ENCODE results near the gene CFTR.
A peak's percentile ranks its signal among the peaks of the same experiment; 100 is the strongest.

Gene CFTR

GRCh38 chr7:117656806-117657205 lies 177.0 kb downstream of the CFTR start:
- DNase-seq: no peak

- DNase-seq: no peak
These were observed 179.7 kb downstream of the CFTR start for GRCh38 chr7:117659531-117660011.

GRCh38 chr7:117661328-117661727 lies 181.5 kb downstream of the CFTR start:
- DNase-seq: no peak

GRCh38 chr7:117664047-117664446 lies 184.2 kb downstream of the CFTR start:
- DNase-seq: no peak

- DNase-seq: no peak
These were observed 185.5 kb downstream of the CFTR start for GRCh38 chr7:117665368-117665767.

GRCh38 chr7:117666031-117666430 lies 186.2 kb downstream of the CFTR start:
- no peak for DNase-seq

GRCh38 chr7:117666689-117667088 lies 186.9 kb downstream of the CFTR start:
- no peak for DNase-seq

- no peak for DNase-seq
These were observed 187.6 kb downstream of the CFTR start for GRCh38 chr7:117667456-117667855.

GRCh38 chr7:117669818-117670217 lies 190.0 kb downstream of the CFTR start:
- no peak for DNase-seq

- DNase-seq: peak; percentile 3
These were observed 192.6 kb downstream of the CFTR start for GRCh38 chr7:117672453-117672852.

- peak; percentile 82 for DNase-seq
These were observed 193.5 kb downstream of the CFTR start for GRCh38 chr7:117673367-117673766.

GRCh38 chr7:117673839-117674238 lies 194.0 kb downstream of the CFTR start:
- peak; percentile 48 for DNase-seq

- no peak for DNase-seq
These were observed 194.8 kb downstream of the CFTR start for GRCh38 chr7:117674617-117675016.

GRCh38 chr7:117675497-117676435 lies 195.9 kb downstream of the CFTR start:
- DNase-seq: no peak

GRCh38 chr7:117679120-117679519 lies 199.3 kb downstream of the CFTR start:
- no peak for DNase-seq

- DNase-seq: no peak
These were observed 203.0 kb downstream of the CFTR start for GRCh38 chr7:117682681-117683385.

- DNase-seq: no peak
These were observed 203.8 kb downstream of the CFTR start for GRCh38 chr7:117683430-117684175.

GRCh38 chr7:117685795-117686194 lies 206.0 kb downstream of the CFTR start:
- DNase-seq: no peak

- DNase-seq: no peak
These were observed 206.6 kb downstream of the CFTR start for GRCh38 chr7:117686311-117686935.

GRCh38 chr7:117688126-117688525 lies 208.3 kb downstream of the CFTR start:
- DNase-seq: no peak

GRCh38 chr7:117689406-117689805 lies 209.6 kb downstream of the CFTR start:
- DNase-seq: no peak

- DNase-seq: no peak
These were observed 210.3 kb downstream of the CFTR start for GRCh38 chr7:117690147-117690546.

GRCh38 chr7:117692338-117692737 lies 212.5 kb downstream of the CFTR start:
- DNase-seq: no peak
